T-helper 1 cell treated with Interleukin-12 subunit alpha and Interleukin-12 subunit beta and Interleukin-4 antibody, amounts not matched to agents 30 ng/mL and 1 ng/mL, for 36 hours (primary cell): ENCODE results near the gene ARHGAP31. TPM values are rescaled to one million over a fixed set of nuclear protein-coding genes. Genes with fewer than 3 reads are reported as not detected.
"Not testable (repeated sequence)": the region's sequence is repeated elsewhere in the genome, so short reads cannot be mapped to it uniquely, and the experiment has no call there.

Experiments
- intact Hi-C: fragments of 100-400 bp; cut with micrococcal nuclease; formaldehyde crosslinking; loops from one replicate; pipeline ENCODE4 v1.15.1; 2024
- total RNA-seq: library from RNA; stranded (reverse); gene quantifications from 2 replicates; pipeline ENCODE4 v1.2.3, GENCODE V29; 2022

The ARHGAP31 gene
- total RNA-seq, 1 donor from 2014 or later = 4.2 TPM

- intact Hi-C loops = no loop called here
Measured at GRCh38 chr3:119315600-119316312, 21.6 kb downstream of the ARHGAP31 start.

- intact Hi-C loops = no loop called here
Measured at GRCh38 chr3:119316313-119316670, 22.1 kb downstream of the ARHGAP31 start.

- intact Hi-C loops = no loop called here
Measured at GRCh38 chr3:119318876-119319275, 24.7 kb downstream of the ARHGAP31 start.

GRCh38 chr3:119319311-119319710 lies 25.1 kb downstream of the ARHGAP31 start:
- intact Hi-C loops = no loop called here

GRCh38 chr3:119320785-119321184 lies 26.6 kb downstream of the ARHGAP31 start:
- intact Hi-C loops = loop anchor here (5.0 to 10.0 kb wide), 3 partner anchors 237 to 1424 kb away; partner anchors contain the start of genes CD80, GTF2E1, LRRC58 and RABL3

- intact Hi-C loops = loop anchor here (5.0 to 10.0 kb wide), 3 partner anchors 235 to 1423 kb away; partner anchors contain the start of genes CD80, GTF2E1, LRRC58 and RABL3
Measured at GRCh38 chr3:119322021-119322834, 28.0 kb downstream of the ARHGAP31 start.

- intact Hi-C loops = loop anchor here (1.0 to 10.0 kb wide), 14 partner anchors 29 to 1422 kb away; partner anchors contain the start of genes ARHGAP31, CD80, COX17 and GTF2E1
Measured at GRCh38 chr3:119322835-119323722, 28.9 kb downstream of the ARHGAP31 start.

- intact Hi-C loops = loop anchor here (1.0 to 10.0 kb wide), 14 partner anchors 29 to 1421 kb away; partner anchors contain the start of genes ARHGAP31, CD80, COX17 and GTF2E1
Measured at GRCh38 chr3:119323723-119324085, 29.5 kb downstream of the ARHGAP31 start.

- intact Hi-C loops = loop anchor here (5.0 to 10.0 kb wide), 3 partner anchors 232 to 1420 kb away; partner anchors contain the start of genes CD80, GTF2E1, LRRC58 and RABL3
Measured at GRCh38 chr3:119324899-119325298, 30.7 kb downstream of the ARHGAP31 start.

GRCh38 chr3:119326976-119327375 lies 32.8 kb downstream of the ARHGAP31 start:
- intact Hi-C loops = loop anchor here (10.0 kb wide), 2 partner anchors 1018 to 1418 kb away; partner anchors contain the start of genes GTF2E1, LRRC58 and RABL3

GRCh38 chr3:119329551-119329950 lies 35.4 kb downstream of the ARHGAP31 start:
- intact Hi-C loops = loop anchor here (10.0 kb wide), 2 partner anchors 1015 to 1415 kb away; partner anchors contain the start of genes GTF2E1, LRRC58 and RABL3

- intact Hi-C loops = no loop called here
Measured at GRCh38 chr3:119330181-119330580, 36.0 kb downstream of the ARHGAP31 start.

GRCh38 chr3:119330858-119331257 lies 36.7 kb downstream of the ARHGAP31 start:
- intact Hi-C loops = no loop called here

GRCh38 chr3:119331661-119332060 lies 37.5 kb downstream of the ARHGAP31 start:
- intact Hi-C loops = no loop called here

- intact Hi-C loops = no loop called here
Measured at GRCh38 chr3:119333773-119334509, 39.8 kb downstream of the ARHGAP31 start.

GRCh38 chr3:119336823-119337222 lies 42.6 kb downstream of the ARHGAP31 start:
- intact Hi-C loops = no loop called here

GRCh38 chr3:119337407-119337806 lies 43.2 kb downstream of the ARHGAP31 start:
- intact Hi-C loops = not testable (repeated sequence)

- intact Hi-C loops = no loop called here
Measured at GRCh38 chr3:119338754-119339153, 44.6 kb downstream of the ARHGAP31 start.

GRCh38 chr3:119340014-119340413 lies 45.8 kb downstream of the ARHGAP31 start:
- intact Hi-C loops = no loop called here

- intact Hi-C loops = no loop called here
Measured at GRCh38 chr3:119340446-119340845, 46.3 kb downstream of the ARHGAP31 start.
